CD4-positive, alpha-beta T cell treated with Interleukin-2 at 100 ng/mL for 4 hours (primary cell): Measurements from ENCODE around the gene PSORS1C2.
"Not testable (repeated sequence)": the region's sequence is repeated elsewhere in the genome, so short reads cannot be mapped to it uniquely, and the experiment has no call there.

Source experiments
- DNase-seq: peaks from one replicate; pipeline ENCODE4 v3.0.0-alpha.2; 2020; ENCODE audit warnings: low spot score

Gene PSORS1C2

GRCh38 chr6:31165986-31166385 is 27.1 kb upstream of the PSORS1C2 start:
- DNase-seq: no peak

GRCh38 chr6:31165064-31165832 is 26.4 kb upstream of the PSORS1C2 start:
- DNase-seq: not testable (repeated sequence)

GRCh38 chr6:31164475-31165063 is 25.7 kb upstream of the PSORS1C2 start:
- not testable (repeated sequence) for DNase-seq

GRCh38 chr6:31163922-31164321 is 25.1 kb upstream of the PSORS1C2 start:
- no peak for DNase-seq

- no peak for DNase-seq
These were observed 23.7 kb upstream of the PSORS1C2 start for GRCh38 chr6:31162463-31163165.

- DNase-seq: no peak
These were observed 22.6 kb upstream of the PSORS1C2 start for GRCh38 chr6:31161216-31162126.

GRCh38 chr6:31158863-31159855 is 20.3 kb upstream of the PSORS1C2 start:
- peak; percentile 16 for DNase-seq

- peak; percentile 99 for DNase-seq
These were observed 19.4 kb upstream of the PSORS1C2 start, which contains the start of gene TCF19 for GRCh38 chr6:31158140-31158862. TCF19 (plus strand) TSS chr6:31158589; CDS start chr6:31159470, 881 bp downstream.

- DNase-seq: no peak
These were observed 18.8 kb upstream of the PSORS1C2 start, which contains the start of gene CCHCR1 for GRCh38 chr6:31157513-31158139. CCHCR1 (minus strand) TSS chr6:31157802; CDS start chr6:31157600, 202 bp downstream.

GRCh38 chr6:31156641-31157040 is 17.8 kb upstream of the PSORS1C2 start:
- no peak for DNase-seq

GRCh38 chr6:31154436-31154835 is 15.6 kb upstream of the PSORS1C2 start:
- DNase-seq: no peak

- DNase-seq: no peak
These were observed 13.9 kb upstream of the PSORS1C2 start for GRCh38 chr6:31152781-31153180.

- DNase-seq: no peak
These were observed 11.1 kb upstream of the PSORS1C2 start for GRCh38 chr6:31149827-31150447.

- no peak for DNase-seq
These were observed 6.5 kb upstream of the PSORS1C2 start for GRCh38 chr6:31145386-31145785.

- DNase-seq: no peak
These were observed 6.1 kb upstream of the PSORS1C2 start for GRCh38 chr6:31144970-31145340.

- DNase-seq: no peak
These were observed 5.6 kb upstream of the PSORS1C2 start for GRCh38 chr6:31144296-31144969.

GRCh38 chr6:31143148-31143547 is 4.3 kb upstream of the PSORS1C2 start:
- no peak for DNase-seq

GRCh38 chr6:31142361-31142761 is 3.5 kb upstream of the PSORS1C2 start:
- no peak for DNase-seq
